Measurements from ENCODE around the gene SLC16A1.
"Not testable (repeated sequence)": the region's sequence is repeated elsewhere in the genome, so short reads cannot be mapped to it uniquely, and the experiment has no call there.

Gene SLC16A1

GRCh38 chr1:112960384-112960783, 4.4 kb upstream of the SLC16A1 start:
- peaks cover 36% of the 10 kb centered on the region for H3K36me3 ChIP-seq
- no peak for TF ChIP-seq CTCF (IDR thresholded peaks at IDR 0.05; ENCODE audit: low read depth, low read length)

GRCh38 chr1:112958236-112958635, 2.2 kb upstream of the SLC16A1 start:
- H3K9me3 ChIP-seq, H3K27me3 ChIP-seq, H3K4me1 ChIP-seq, DNase-seq: not testable (repeated sequence)
- Histone ChIP-seq H3K36me3 (peaks cover 20% of the 10 kb centered on the region), H3K4me3 (ENCODE audit: low read depth, low read length) (peak overlapping the region; percentile 97)

More at GRCh38 chr1:112960384-112960783, 4.4 kb upstream of the SLC16A1 start:
- Histone ChIP-seq H3K9me3 (no peaks in the 10 kb centered on the region), H3K27me3 (no peaks in the 10 kb centered on the region), H3K4me3 (ENCODE audit: low read depth, low read length) (no peak overlapping the region), H3K4me1 (no peaks in the 10 kb centered on the region)
- no peak for DNase-seq

GRCh38 chr1:112957133-112957812, 1.3 kb upstream of the SLC16A1 start:
- Histone ChIP-seq H3K27me3 (no peaks in the 10 kb centered on the region), H3K4me3 (ENCODE audit: low read depth, low read length) (peak overlapping the region; percentile 97), H3K4me1 (peaks cover 3% of the 10 kb centered on the region), H3K36me3 (peaks cover 21% of the 10 kb centered on the region), H3K9me3 (no peaks in the 10 kb centered on the region)
- TF ChIP-seq CTCF (IDR thresholded peaks at IDR 0.05; ENCODE audit: low read depth, low read length), result no peak
- peak; percentile 53 for DNase-seq

GRCh38 chr1:112956544-112957132, 642 bp upstream of the SLC16A1 start:
- H3K36me3 ChIP-seq, result peaks cover 17% of the 10 kb centered on the region
- no peaks in the 10 kb centered on the region for H3K27me3 ChIP-seq
- H3K4me1 ChIP-seq, result peaks cover 3% of the 10 kb centered on the region
- no peak for TF ChIP-seq CTCF (IDR thresholded peaks at IDR 0.05; ENCODE audit: low read depth, low read length)
- H3K4me3 ChIP-seq (ENCODE audit: low read depth, low read length), result peak overlapping the region; percentile 97
- H3K9me3 ChIP-seq, result no peaks in the 10 kb centered on the region
- peak; percentile 38 for DNase-seq

- Histone ChIP-seq H3K9me3 (no peaks in the 10 kb centered on the region), H3K27me3 (no peaks in the 10 kb centered on the region), H3K4me3 (ENCODE audit: low read depth, low read length) (peak overlapping the region; percentile 97), H3K4me1 (peaks cover 3% of the 10 kb centered on the region), H3K36me3 (peaks cover 10% of the 10 kb centered on the region)
- DNase-seq, result peak; percentile 81
- TF ChIP-seq CTCF (IDR thresholded peaks at IDR 0.05; ENCODE audit: low read depth, low read length), result peak; percentile 19; the same call in 1 of the 2 replicates
Observed at GRCh38 chr1:112954945-112955772, 837 bp downstream of the SLC16A1 start.

GRCh38 chr1:112954017-112954650, 1.9 kb downstream of the SLC16A1 start:
- no peaks in the 10 kb centered on the region for H3K9me3 ChIP-seq
- H3K36me3 ChIP-seq, result peaks cover 19% of the 10 kb centered on the region
- H3K27me3 ChIP-seq, result no peaks in the 10 kb centered on the region
- TF ChIP-seq CTCF (IDR thresholded peaks at IDR 0.05; ENCODE audit: low read depth, low read length), result no peak
- no peak for DNase-seq
- peak overlapping the region; percentile 97 for H3K4me3 ChIP-seq (ENCODE audit: low read depth, low read length)
- peaks cover 3% of the 10 kb centered on the region for H3K4me1 ChIP-seq

All from BE2C (cell line).